Muscle layer of colon (tissue), 2 donors: ENCODE measurements around the gene DENND1A.

Experiments used
- H3K27ac ChIP-seq: one replicate; pipeline ENCODE4 v1.7.0; 2013; ENCODE audit warnings: low read depth, mild to moderate bottlenecking, low read length, moderate library complexity
- H3K27me3 ChIP-seq, 2 donors: one replicate each; pipeline ENCODE4 v1.7.0; 2013; ENCODE audit warnings: low read length in 2 of 2, mild to moderate bottlenecking in 2 of 2; ENCODE audit not compliant: insufficient read depth in 2 of 2, control insufficient read depth in 1 of 2
- H3K36me3 ChIP-seq: one replicate; pipeline ENCODE4 v1.7.0; 2013; ENCODE audit warnings: mild to moderate bottlenecking, low read length; ENCODE audit not compliant: insufficient read depth
- H3K4me1 ChIP-seq: one replicate; pipeline ENCODE4 v1.7.0; 2013; ENCODE audit warnings: mild to moderate bottlenecking, low read length; ENCODE audit not compliant: insufficient read depth
- H3K4me3 ChIP-seq, 2 donors: one replicate each; pipeline ENCODE4 v1.7.0; 2013; ENCODE audit warnings: low read length in 2 of 2, low read depth in 1 of 2, mild to moderate bottlenecking in 1 of 2, moderate library complexity in 1 of 2
- H3K9ac ChIP-seq: one replicate; pipeline ENCODE4 v1.7.0; 2013; ENCODE audit warnings: low read length
- H3K9me3 ChIP-seq: one replicate; pipeline ENCODE4 v1.7.0; 2013; ENCODE audit warnings: mild to moderate bottlenecking, low read length
- donor health status: abdominal sarcoma.
- donor health status: Adenocarcinoma of cecum.

Gene DENND1A

DNA sequence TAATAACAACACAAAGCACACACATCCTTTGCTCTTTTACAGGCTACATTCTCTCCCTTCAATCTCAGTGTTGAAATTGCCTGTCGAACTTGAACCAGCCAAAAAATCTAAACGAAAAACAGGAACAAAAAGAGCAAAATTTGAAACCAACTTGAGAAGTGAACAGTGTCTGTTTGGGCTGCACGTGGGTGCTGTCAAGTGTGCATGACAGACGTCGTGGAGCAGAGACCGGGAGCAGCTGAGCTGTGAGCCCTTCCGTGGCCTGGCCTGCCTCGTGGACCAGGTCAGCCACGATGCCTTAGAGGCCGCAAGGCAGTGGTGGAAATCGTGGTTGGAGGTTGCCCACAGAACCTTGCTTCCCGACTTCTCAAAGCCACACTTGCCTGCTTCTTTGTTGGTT lies 34.8 kb upstream of the DENND1A start:
- Histone ChIP-seq H3K27ac (no peak overlapping the region), H3K27me3 (no peaks in the 10 kb centered on the region), H3K4me1 (no peaks in the 10 kb centered on the region), H3K9ac (no peak overlapping the region), H3K4me3 (no peak overlapping the region), H3K9me3 (no peaks in the 10 kb centered on the region), H3K36me3 (no peaks in the 10 kb centered on the region)

DNA sequence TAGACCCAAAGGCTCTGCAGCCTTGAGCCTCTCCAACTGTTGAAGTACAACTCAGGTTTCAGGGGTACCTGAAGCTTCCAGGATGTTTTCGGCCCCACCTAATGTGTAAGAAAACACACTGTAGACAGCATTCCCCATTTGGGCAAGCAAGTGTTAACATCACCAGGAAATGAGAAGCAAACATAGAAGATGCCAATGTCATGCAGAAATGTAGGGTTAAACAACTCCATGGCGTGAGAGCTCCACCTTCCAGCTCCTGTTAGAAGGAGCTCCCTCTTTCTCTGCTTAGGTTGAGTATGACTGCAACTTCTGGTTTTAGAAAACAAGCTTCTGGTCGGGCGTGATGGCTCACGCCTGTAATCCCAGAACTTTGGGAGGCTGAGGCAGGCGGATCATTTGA lies 31.0 kb upstream of the DENND1A start:
- Histone ChIP-seq H3K9me3 (no peaks in the 10 kb centered on the region), H3K4me1 (no peaks in the 10 kb centered on the region), H3K36me3 (no peaks in the 10 kb centered on the region), H3K27me3 (peaks cover 0 to 4% of the 10 kb centered on the region in 2 donors), H3K4me3 (no peak overlapping the region), H3K27ac (no peak overlapping the region), H3K9ac (no peak overlapping the region)

DNA sequence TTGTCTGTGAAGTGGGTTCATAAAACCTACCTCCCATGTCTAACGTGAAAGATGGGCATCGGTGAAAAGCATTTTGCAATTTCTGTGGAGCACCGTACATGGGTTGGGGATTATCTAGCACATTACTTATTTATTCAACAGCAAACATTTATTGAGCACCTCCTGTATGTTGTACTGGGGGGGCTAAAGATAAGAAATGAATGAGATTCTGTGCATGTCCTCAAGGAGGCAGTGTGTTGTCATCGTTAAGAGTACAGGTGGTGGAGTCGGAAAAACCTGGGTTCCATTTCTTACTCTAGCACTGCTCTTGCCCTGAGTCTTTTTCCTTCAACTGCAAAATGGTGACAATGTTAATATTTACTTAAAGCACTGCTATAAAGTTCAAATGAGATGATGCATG lies 30.4 kb upstream of the DENND1A start:
- Histone ChIP-seq H3K27me3 (peaks cover 0 to 4% of the 10 kb centered on the region in 2 donors), H3K9me3 (no peaks in the 10 kb centered on the region), H3K9ac (no peak overlapping the region), H3K4me1 (no peaks in the 10 kb centered on the region), H3K36me3 (no peaks in the 10 kb centered on the region), H3K4me3 (no peak overlapping the region), H3K27ac (no peak overlapping the region)

DNA sequence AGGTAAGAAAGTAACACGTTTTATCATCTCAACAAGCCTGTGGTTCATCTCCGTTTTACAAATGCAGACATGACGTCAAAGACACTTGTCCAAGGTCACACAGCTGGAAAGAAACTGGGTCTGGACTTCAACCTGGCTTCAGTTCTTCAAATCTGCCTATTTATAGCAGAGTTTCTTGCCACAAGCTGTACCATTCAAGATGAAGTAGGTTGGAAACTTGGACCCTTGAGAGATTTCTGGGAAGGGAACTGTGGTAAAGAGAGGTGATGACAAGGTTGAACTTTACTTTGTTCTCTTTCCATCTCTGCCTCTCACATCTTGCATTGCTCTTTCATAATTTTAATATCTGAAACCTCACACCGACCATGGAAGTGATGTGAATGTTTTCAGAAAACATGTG lies 29.9 kb upstream of the DENND1A start:
- H3K27me3 ChIP-seq = peaks cover 0 to 4% of the 10 kb centered on the region in 2 donors
- no peaks in the 10 kb centered on the region for H3K36me3 ChIP-seq
- H3K9me3 ChIP-seq = no peaks in the 10 kb centered on the region
- H3K27ac ChIP-seq = no peak overlapping the region
- no peak overlapping the region for H3K4me3 ChIP-seq
- no peak overlapping the region for H3K9ac ChIP-seq
- no peaks in the 10 kb centered on the region for H3K4me1 ChIP-seq

DNA sequence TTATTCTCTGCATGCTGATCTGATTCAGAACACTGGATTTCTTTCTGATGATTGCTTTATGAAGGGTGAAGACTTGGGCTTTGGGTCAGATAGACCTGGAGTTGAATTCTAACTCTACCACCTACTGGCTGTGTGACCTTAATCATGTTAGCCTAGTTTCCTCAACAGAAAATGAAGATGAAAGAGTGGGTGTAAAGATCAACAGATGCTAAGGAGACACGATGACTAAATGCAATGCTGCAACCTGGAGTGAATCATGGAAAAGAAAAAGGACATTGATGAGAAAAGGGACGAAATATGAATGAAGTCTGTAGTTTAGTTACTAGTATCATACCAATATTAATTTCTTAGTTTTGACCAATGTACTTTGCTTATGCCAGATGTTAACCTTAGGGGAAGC lies 27.8 kb upstream of the DENND1A start:
- H3K27ac ChIP-seq = no peak overlapping the region
- H3K9ac ChIP-seq = no peak overlapping the region
- peaks cover 0 to 4% of the 10 kb centered on the region in 2 donors for H3K27me3 ChIP-seq
- H3K4me3 ChIP-seq = no peak overlapping the region
- H3K4me1 ChIP-seq = no peaks in the 10 kb centered on the region
- H3K36me3 ChIP-seq = no peaks in the 10 kb centered on the region
- H3K9me3 ChIP-seq = no peaks in the 10 kb centered on the region

DNA sequence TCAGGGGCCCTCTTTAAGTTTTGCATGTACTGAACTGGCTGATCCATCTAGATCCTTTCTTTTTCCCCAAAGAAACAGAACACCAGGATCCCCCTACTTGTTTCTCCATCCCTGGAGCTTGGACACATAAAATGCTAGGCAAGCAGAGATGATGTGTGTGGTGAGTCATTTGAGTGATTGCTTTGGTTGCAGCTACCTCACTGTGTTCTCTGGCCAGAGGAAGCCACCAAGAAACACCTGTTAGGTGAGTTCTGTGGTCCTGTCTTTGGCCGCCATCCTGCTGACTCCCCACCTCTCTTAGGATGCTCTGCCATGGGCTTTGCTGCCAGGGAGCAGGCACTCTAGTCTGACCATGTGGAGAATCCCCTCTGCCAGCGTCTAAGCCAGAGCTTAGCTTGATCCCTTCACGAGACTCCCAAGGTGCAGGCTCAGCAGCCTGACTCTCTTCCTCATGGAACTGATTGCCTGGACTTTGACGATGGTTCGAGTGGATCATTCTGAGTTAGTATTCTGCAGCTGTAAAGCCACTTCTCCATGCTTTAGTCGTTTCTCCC lies 27.3 kb upstream of the DENND1A start:
- Histone ChIP-seq H3K9ac (no peak overlapping the region), H3K4me3 (no peak overlapping the region), H3K27me3 (peaks cover 0 to 4% of the 10 kb centered on the region in 2 donors), H3K9me3 (no peaks in the 10 kb centered on the region), H3K27ac (no peak overlapping the region), H3K4me1 (no peaks in the 10 kb centered on the region), H3K36me3 (no peaks in the 10 kb centered on the region)

DNA sequence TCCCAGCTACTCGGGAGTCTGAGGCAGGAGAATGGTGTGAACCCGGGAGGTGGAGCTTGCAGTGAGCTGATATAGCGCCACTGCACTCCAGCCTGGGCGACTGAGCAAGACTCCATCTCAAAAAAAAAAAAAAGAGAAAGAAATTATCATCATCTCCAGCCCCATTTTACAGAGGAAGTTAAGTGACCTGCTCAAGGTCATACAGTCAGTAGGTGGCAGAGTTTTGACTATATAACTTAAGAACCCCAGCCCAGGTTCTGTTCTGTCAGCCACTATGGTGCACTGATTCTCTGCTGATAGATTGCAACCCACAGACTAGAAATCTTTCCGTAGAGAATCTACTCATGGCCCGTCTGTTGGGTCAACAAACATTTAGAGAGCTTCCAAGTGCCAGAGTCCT lies 25.7 kb upstream of the DENND1A start:
- H3K9ac ChIP-seq = no peak overlapping the region
- H3K27me3 ChIP-seq = peaks cover 0 to 4% of the 10 kb centered on the region in 2 donors
- no peaks in the 10 kb centered on the region for H3K36me3 ChIP-seq
- H3K4me1 ChIP-seq = no peaks in the 10 kb centered on the region
- no peaks in the 10 kb centered on the region for H3K9me3 ChIP-seq
- no peak overlapping the region for H3K27ac ChIP-seq
- H3K4me3 ChIP-seq = no peak overlapping the region

DNA sequence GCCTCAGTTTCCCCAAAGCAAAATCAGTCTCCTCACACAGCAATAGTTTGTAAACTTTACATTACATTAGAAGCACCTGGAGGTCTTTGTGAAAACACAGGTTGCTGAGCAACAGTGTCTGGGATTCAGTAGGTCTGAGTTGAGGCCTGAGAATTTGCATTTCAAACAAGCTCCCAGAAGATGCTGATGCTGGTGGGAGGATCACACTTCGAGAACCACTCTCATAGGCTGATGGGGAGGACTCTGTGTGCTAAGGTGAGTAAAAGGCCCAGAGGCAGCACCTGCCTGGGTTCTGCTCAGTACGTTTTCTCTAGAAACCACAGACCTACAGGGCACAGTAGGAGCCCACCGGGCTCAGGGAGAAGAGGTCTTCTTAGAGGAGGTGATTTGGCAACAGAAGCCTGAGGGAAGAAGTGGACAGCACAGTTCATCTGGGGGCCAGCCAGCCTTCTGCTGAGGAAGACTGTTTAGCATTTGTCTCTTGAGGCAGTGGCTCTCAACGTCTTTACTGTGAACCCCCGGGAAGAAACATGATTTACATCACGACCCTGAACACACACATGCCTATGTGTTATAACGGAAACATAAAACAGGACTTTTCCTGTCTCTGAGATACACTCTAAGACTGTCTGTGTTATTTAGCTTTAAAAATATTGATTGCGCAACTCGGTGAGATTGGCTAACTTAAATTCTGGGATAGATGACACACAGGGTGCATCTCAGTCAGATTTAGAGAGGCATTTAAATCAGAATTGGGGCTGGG lies 24.8 kb upstream of the DENND1A start:
- Histone ChIP-seq H3K4me1 (no peaks in the 10 kb centered on the region), H3K36me3 (no peaks in the 10 kb centered on the region), H3K9me3 (no peaks in the 10 kb centered on the region), H3K27me3 (peaks cover 0 to 4% of the 10 kb centered on the region in 2 donors), H3K4me3 (no peak overlapping the region), H3K27ac (no peak overlapping the region), H3K9ac (no peak overlapping the region)

DNA sequence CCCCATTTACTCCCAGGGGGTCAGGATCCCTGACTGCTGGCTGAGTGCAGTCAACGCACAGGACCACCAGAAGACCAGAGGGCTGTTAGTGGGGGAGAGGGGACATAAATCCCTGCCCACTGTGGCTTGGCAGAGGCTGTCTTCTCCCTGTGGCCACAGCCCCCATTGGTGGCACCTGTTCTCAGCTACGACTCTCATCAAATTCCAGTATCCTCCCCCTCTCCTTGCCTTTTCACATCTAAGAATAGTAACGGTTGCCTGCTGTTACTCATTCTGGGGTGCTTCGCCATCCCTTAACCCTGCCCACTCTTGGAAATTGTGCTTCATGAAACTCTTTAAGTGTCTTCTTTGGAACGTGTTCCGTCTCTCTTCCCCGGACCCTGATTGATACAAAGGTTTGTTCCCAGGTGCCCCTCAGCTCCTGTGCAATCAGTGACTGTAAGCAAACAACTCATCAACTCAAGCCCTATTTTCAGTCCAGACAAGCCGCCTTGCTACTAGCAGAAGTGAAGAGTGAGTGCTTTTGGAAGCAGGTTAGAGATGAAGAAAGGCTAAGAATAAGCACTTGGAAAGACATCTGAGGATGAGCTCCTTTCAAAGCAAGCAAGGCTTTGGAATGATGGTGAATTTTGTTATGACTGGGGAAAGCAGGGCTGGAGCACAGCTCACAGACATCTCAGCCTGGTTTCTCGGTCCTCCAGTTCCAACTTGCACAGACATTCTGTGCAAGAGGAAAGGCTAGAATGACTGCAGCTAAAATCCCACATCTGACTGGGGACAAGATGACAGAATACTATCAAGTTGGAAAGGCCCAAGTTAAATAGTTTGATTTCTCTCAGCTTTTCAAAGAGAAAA lies 22.9 kb upstream of the DENND1A start:
- no peaks in the 10 kb centered on the region for H3K36me3 ChIP-seq
- no peaks in the 10 kb centered on the region for H3K4me1 ChIP-seq
- H3K4me3 ChIP-seq = no peak overlapping the region
- no peak overlapping the region for H3K27ac ChIP-seq
- H3K27me3 ChIP-seq = peaks cover 0 to 4% of the 10 kb centered on the region in 2 donors
- no peak overlapping the region for H3K9ac ChIP-seq
- no peaks in the 10 kb centered on the region for H3K9me3 ChIP-seq

DNA sequence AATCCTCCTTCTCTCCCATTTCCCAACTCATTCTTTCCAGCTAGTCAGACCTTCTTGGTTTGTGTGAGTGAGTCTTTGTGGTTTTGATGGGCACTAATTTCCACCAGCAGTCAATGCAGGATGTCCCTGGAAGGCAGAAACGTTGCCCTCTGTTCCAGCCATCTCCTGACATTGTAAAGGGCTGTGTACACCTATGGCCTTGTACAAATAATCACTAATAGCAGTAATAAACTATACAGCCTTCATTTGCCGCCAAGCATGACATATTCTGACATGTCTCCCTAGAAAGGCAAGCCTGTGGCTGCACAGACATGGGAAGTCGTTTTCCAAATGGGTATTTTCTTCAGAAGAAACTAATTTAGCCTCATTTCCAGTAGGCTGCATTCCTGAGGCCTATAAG lies 18.4 kb upstream of the DENND1A start:
- Histone ChIP-seq H3K9ac (no peak overlapping the region), H3K27ac (no peak overlapping the region), H3K4me3 (no peak overlapping the region), H3K27me3 (no peaks in the 10 kb centered on the region), H3K4me1 (no peaks in the 10 kb centered on the region), H3K36me3 (no peaks in the 10 kb centered on the region), H3K9me3 (no peaks in the 10 kb centered on the region)

DNA sequence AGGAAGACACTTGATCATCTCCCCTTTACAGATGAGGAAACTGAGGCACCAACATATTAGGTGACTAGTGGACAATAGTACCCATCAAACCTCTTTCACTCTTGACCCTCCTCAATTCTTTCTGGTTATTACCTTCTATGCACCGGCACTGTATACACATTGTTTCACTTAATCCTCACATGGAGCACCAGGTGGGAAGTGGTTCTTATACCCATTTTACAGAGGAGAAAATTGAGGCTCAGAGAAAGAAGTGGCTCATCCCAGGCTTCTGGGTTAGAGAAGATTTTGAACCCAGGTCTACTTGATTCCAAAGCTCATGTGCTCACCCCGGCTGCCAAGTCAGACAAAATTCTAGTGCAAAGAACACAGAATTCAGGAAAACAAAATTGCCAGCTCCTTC lies 17.4 kb upstream of the DENND1A start:
- H3K4me3 ChIP-seq = no peak overlapping the region
- H3K4me1 ChIP-seq = no peaks in the 10 kb centered on the region
- H3K27me3 ChIP-seq = no peaks in the 10 kb centered on the region
- H3K27ac ChIP-seq = no peak overlapping the region
- no peaks in the 10 kb centered on the region for H3K36me3 ChIP-seq
- H3K9ac ChIP-seq = no peak overlapping the region
- H3K9me3 ChIP-seq = no peaks in the 10 kb centered on the region
